Astrocyte of the hippocampus (primary cell): ENCODE data around the gene CLCN7.

Experiments used
- DNase-seq: peaks from one replicate; pipeline ENCODE4 v3.0.0; 2011; ENCODE audit warnings: low read depth, low spot score

CLCN7 gene

GRCh38 chr16:1403733-1404132 is 71.1 kb downstream of the CLCN7 start:
- DNase-seq = no peak

GRCh38 chr16:1403036-1403435 is 71.8 kb downstream of the CLCN7 start:
- no peak for DNase-seq

- no peak for DNase-seq
Observed at GRCh38 chr16:1401758-1402154, 73.1 kb downstream of the CLCN7 start.

- no peak for DNase-seq
Observed at GRCh38 chr16:1401061-1401757, 73.6 kb downstream of the CLCN7 start.

GRCh38 chr16:1398826-1399581 is 75.8 kb downstream of the CLCN7 start:
- DNase-seq = no peak

- no peak for DNase-seq
Observed at GRCh38 chr16:1398351-1398750, 76.5 kb downstream of the CLCN7 start.

GRCh38 chr16:1397779-1398178 is 77.0 kb downstream of the CLCN7 start:
- DNase-seq = no peak

- no peak for DNase-seq
Observed at GRCh38 chr16:1395444-1396031, 79.3 kb downstream of the CLCN7 start.
